Measurements from ENCODE around the gene PXDC1.

GRCh38 chr6:3723251-3723650 is 28.3 kb downstream of the PXDC1 start:
- TF ChIP-seq CTCF (IDR thresholded peaks at IDR 0.05) (no peak), ZFX (IDR thresholded peaks at IDR 0.05; ENCODE audit: borderline replicate concordance) (no peak)
